ENCODE data around the gene NAV2. TPM values are rescaled to one million over a fixed set of nuclear protein-coding genes. Genes with fewer than 3 reads are reported as not detected.

Gene NAV2
- total RNA-seq, 1 donor from 2014 or later: 50.8 TPM

DNA sequence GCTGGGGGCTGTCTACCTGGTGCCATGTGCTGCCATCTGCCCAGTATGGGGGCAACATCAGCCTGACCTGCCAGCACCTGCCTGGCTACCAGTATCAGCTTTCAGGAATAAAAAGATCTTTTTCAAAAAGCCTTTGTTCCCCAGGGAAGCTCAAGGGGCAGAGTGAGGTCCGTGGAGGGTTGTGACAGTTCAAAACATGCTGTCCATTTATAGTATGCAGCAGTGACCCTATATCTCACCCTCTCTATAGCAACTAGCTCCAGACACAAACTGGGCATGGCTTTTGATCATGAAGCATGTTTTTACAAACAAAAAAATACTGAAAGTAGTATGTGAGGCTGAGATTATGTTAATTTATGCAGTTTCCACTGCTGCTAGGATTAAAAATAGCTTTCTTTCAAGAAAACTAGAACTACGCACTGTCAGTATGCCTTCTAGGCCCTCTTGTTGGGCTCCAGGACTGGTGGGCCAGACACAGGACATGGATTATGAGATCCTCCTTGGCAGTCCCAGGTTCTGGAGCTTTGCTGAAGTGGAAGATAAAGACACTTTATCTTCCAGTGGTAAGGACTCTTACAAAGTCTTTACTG is 23.4 kb downstream of the NAV2 start:
- DNase-seq (ENCODE audit: low spot score): no peak
- intact Hi-C loops (cut with DNase I): no loop called here

DNA sequence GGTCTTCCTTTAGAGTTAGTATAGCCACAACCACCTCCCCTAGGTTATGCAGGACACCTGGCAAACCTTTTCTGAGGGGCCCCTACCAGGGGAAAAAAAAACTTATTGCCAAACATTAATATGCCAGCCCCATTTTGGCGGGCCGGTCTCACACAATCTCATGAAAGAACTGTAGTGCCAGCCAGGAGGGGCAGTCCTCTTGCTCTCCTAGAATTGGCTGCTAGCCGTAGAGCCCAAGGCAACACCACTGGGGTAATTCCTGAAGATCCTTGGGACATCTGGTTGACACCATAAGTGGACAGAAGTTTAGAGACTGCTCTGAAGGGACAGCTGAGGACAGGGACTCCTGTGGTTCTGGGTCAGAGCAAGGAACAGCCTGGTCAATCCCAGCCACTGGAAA is 24.2 kb downstream of the NAV2 start:
- intact Hi-C loops (cut with DNase I): no loop called here
- no peak for DNase-seq (ENCODE audit: low spot score)

DNA sequence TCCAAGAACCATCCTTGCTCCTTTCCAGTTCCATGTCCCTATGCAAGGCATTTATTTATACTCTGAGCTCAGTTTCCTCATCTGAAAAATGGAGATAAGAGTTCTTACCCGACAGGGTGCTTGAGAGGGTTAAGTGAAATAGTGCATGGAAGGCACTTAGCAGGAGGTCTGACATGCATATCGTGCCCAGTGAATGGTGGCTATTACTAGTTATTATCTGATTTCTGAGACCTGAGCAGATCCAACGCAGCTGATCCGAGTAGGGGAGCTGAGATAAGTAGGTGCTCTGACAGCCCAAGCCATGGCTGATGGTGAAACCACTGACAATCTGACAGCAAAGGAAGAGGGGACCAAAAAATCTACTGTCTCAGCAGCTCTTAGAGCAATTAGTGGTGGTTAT is 24.9 kb downstream of the NAV2 start:
- DNase-seq (ENCODE audit: low spot score): no peak
- intact Hi-C loops (cut with DNase I): no loop called here

DNA sequence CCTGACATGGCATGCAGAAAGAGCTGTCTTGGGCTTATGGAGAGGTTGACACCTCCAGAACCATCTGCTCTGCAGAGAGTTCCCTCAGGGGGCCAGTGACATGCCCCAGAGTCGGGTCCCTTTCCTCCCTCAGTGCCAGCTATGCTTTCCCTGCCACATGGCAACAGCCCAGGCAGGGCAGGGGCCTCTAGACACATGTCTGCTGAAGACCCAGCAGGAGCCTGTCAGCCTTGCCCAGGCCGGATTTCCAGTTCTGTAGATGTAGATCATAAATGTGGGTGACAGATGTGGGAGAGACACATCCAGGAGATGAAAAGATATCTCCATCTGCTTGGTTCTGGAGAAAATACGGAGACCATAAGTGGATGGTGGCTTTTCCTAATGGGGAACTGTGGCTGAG is 25.5 kb downstream of the NAV2 start:
- intact Hi-C loops (cut with DNase I): no loop called here

DNA sequence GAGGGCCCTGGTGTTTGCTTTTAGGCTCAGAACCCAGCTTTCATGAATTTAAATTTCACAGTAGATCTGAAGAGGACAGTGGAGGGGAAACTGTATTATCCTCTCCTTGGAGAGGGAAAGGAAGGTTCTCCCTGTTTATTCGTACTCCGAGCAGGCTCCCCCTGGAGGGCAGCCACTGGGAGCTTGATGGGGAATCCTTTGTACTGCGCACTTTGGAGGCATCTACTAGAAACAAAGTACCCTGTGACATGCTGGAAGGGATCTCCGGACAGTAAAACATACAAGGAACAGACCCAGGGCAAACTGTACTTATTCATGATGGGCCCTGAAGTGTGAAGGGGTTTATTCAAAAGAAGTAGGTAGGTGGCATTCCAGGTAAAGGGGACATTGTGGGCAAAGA is 27.2 kb downstream of the NAV2 start:
- DNase-seq (ENCODE audit: low spot score): no peak
- intact Hi-C loops (cut with DNase I): no loop called here

More for the DNA sequence above, 25.5 kb downstream of the NAV2 start:
- DNase-seq (ENCODE audit: low spot score): no peak

DNA sequence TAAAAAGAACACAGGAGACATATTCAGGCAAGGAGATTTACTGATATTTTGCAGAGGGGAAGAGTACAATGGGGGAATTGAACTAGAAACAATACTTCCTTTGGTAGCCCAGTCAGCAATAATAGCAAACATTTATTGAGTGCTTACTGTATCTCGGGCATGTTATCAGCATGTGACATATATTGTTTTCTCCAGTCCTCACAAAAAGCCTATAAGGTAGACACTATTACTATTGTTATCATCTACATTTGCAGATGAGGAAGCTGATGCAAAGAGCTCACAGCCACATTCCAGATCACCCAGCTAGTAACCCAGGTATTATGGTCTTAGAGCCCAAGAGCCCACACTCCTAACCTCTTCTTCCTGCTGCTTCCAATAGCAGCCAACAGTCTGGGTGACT is 27.9 kb downstream of the NAV2 start:
- intact Hi-C loops (cut with DNase I): no loop called here
- no peak for DNase-seq (ENCODE audit: low spot score)

DNA sequence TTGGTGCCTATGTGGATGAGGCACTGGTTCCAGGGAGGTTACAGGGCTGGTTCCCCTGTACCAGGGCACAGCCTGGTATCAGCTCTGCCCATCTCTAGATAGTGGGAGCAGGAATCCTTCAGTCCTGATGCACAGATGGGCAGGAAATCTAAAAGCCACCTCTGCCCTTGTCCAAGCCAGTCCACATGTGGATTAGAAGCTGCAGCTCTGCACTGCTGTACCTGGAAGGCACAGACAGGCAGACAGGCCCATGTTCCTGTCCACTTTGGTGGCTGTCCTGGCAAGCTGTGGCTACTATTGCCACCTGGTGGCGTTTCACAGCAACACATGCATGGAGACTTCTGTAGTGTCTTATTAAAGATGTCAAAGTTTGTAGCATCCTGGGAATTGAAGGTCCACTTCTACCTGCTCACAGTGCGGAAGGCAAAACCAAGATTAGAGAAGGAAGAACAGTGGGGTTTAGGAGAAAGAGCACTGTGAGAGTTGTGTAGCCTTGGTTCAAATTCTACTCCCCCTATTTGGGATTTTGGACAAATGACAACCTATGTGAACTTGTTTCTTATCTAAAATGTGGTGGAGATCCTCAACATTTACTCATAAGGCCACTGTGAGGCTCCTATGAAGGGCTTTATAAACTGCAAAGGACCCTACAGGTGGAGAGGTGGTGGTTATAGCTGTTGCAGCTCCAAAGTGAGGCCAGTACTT is 30.1 kb downstream of the NAV2 start:
- peak; percentile 86 for DNase-seq (ENCODE audit: low spot score)
- intact Hi-C loops (cut with DNase I): loop anchor here (1.0 kb wide), 1 partner anchor 178 kb away; no protein-coding TSS in a partner anchor

DNA sequence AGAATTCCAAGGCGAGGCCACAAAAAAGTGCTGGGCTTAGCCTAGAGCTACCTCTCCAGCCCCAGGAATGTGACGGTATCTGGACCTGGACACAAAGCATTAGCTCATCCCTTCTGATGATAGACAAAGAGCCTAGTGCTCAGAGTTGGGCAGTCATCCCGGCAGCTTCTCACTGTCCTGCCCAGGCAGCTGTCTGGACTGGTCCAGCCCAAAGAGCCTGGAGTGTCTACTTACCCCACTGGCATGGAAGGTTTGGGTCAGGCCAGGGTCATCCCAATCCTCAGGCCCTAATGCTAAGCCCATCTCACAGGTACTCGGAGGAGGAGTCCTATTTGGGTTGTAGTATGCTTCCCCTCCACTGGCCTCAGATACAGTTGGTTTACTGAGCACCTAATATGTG is 31.0 kb downstream of the NAV2 start:
- intact Hi-C loops (cut with DNase I): no loop called here
- DNase-seq (ENCODE audit: low spot score): no peak

DNA sequence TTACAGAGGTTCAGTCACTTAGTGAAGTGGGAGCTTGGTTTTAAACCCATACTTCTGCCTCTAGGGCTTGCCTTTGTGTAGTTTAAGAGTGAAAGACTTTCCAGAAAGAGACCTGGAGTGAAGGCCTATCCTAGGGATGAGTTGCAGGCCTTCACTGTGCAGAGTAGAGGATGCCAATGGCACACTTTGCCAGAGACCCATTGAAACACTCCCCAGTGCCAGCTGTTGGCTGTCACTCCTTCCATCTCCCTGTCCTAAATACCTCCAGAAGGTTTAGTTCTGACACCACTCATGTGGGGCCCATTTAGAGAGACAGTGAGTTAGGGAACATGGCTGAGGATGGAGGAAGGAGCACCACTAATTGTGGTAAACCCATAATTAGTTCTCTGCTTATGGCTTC is 31.5 kb downstream of the NAV2 start:
- intact Hi-C loops (cut with DNase I): no loop called here
- no peak for DNase-seq (ENCODE audit: low spot score)

DNA sequence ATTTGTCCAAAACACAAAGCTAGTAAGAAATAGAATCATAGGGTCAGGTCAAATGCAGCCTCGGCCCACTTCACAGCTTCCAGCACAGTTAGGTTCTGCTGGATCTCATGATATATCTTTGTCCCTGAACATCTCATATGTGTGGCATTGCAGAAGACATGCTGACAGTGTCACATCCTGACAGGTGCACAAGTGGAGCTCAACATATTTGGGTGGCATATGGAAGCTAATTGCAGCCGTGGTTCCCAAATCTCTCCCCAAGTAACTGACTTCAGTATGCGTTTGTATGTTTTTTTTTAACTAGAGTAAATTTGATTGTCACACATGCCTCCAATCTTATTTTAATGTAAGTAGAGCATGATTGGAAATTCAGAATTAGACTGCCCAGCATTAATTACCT is 33.4 kb downstream of the NAV2 start:
- DNase-seq (ENCODE audit: low spot score): peak; percentile 33
- intact Hi-C loops (cut with DNase I): loop anchor here (2.0 kb wide), 1 partner anchor 157 kb away; no protein-coding TSS in a partner anchor

DNA sequence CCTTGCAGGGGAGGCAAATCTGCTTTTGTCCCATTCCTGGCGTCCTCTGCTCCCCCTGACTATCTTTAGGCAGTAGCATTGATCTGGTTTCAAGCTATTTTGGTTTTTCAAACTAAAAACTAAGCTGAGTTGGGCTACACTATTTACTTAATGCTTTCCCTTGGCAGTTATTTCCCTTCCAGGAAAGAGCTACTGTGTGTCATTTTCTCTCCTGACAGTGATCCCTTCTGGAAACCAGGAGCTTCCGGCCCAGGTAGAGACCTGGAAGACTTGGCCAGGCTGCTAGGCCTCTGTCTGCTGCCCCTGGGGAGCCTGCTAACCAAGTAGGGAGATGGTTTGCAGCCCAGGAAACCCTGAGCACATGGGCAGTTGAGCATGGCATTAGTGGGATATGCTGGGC is 35.0 kb downstream of the NAV2 start:
- DNase-seq (ENCODE audit: low spot score): no peak
- intact Hi-C loops (cut with DNase I): loop anchor here (2.0 kb wide), 1 partner anchor 155 kb away; no protein-coding TSS in a partner anchor

DNA sequence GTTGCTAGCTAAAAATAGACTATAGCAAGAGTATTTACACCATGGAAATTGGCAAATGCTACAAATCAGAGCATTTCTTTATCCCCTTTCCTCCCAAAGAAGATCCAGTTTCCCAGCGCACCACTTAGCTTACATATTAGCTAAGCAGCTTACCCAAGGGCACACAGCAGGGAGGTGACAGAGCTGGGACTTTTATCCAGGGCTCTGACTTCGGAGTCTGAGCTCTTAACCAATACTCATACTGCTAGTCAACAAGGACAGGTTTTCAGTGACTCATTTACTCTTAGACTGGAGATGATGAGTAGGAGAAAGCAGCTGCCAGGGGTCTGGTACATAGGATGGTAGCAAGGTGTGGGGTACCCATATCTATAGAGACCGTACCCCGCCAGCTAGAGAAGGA is 38.4 kb downstream of the NAV2 start:
- intact Hi-C loops (cut with DNase I): no loop called here
- DNase-seq (ENCODE audit: low spot score): no peak

DNA sequence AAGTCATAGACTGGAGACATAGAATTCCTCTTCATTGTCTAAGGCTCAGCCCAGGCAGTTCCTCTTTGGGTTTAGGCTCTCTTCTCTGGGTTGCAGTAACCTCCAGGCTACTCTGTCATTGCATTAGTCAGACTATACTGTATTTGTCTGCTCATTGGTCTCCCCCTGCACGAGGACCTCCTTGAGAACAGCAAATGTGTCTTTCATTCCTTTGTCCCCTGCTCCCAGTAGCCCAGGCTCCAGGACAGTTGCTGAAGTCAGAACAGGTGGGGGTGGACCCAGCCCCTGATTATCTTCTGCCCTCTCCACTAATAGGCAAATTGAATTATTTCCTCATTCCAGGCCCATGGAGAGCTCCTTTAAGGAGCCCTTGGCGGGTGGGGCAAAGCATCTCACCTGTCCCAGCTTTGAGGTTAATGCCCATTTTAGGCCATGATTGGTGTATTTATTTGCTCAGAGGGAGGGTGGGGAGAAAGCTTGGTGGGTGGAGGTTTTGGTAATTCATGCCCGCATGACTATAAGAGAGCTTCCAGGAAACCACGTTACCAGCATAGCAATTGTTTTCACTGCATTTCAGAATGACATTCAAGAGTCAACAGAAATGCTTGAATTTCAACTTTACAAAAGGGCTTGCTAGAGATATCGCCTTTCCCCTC is 40.9 kb downstream of the NAV2 start:
- intact Hi-C loops (cut with DNase I): no loop called here
- no peak for DNase-seq (ENCODE audit: low spot score)

DNA sequence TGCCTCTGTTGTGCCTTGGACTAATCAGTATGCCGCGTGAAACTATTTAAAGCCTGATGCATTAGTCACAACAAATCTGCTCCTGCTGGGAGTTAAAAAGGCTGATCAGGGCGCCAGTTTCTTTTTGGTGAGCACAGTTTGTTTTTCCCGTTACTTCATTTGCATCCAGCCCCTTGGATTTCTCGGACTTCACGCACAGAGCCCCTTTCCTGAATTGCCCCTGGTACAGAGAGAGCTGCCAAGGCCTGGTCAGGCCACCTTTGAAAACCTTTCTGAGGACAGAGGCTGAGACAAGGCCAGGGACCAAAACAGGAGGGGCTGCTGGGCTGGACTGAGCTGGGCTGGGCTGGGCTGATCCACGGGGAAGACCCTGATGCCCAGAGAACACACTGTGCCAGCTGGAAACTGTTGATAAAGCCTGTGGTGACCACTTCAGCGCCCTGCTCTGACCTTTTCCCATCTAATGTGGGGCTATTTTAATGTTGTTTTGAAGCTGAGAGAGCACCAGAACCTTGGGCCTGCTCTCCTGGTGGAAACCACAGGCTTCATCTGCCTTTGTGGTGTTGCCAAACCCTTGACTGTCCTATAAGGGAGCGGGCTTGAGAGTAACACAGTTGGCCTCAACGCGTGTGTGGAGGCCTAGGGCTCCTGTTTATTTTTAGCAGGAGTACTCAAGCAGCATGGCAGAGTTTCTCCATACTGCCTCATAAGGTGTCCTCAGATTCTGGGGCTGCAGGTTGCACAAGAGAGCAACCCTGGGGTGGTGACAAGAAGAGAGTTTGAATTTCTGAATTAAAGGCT is 44.2 kb downstream of the NAV2 start:
- no peak for DNase-seq (ENCODE audit: low spot score)
- intact Hi-C loops (cut with DNase I): no loop called here

DNA sequence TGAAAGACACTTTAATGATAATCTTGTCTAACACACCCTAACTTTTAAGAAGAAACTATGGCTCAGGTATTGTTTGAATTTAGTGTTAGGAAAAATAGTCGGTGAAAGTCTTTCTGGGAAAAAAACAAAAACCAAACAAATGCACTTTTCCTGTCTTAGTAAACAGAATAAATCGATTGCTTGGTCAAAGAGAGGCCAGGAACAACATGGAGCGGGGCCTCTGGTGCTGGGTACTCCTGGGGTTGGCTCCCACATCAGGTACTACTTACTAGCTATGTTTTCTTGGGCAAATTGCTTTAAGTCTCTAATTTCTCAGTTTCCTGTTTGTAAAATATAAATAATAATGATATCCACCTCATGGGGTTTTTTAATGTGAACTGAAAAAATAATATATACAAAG is 46.8 kb downstream of the NAV2 start:
- intact Hi-C loops (cut with DNase I): no loop called here
- DNase-seq (ENCODE audit: low spot score): no peak

DNA sequence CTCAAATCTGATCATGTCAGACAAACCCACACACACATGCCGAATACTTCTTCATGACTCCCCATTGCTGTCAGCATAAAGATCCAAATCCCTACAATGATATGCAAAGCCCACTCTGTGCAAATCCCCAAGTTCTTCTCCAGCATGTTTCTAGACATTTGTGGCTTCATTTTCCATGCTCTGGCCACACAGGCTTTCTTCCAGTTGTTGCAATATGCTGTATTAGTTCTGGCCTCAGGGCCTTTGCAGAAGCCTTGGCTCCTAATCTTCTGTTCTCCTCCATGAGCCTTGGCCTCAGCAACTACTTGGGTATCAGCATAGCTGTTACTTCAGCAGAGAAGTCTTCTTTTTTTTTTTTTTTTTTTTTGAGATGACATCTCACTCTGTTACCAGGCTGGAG is 49.6 kb downstream of the NAV2 start:
- intact Hi-C loops (cut with DNase I): no loop called here
- no peak for DNase-seq (ENCODE audit: low spot score)

DNA sequence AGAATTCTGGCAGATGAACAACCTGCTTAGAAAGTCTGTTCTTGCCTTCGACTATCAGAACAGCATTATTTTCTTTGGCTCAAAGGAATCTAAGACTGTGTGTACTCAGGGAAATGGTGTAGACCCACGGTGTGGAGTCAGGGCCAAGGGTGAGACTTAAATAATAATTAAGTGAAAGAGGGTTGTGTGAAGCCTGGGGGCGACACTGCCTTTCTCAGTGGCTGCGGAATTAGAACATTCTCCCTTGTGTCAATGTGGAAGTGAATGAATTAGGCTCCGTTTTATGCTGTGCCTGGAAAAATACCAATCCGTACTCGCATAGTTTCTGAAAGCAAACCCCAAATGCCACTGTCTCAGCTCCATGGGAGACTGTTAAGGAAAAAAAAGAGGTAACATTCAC is 50.7 kb downstream of the NAV2 start:
- intact Hi-C loops (cut with DNase I): no loop called here
- DNase-seq (ENCODE audit: low spot score): no peak

DNA sequence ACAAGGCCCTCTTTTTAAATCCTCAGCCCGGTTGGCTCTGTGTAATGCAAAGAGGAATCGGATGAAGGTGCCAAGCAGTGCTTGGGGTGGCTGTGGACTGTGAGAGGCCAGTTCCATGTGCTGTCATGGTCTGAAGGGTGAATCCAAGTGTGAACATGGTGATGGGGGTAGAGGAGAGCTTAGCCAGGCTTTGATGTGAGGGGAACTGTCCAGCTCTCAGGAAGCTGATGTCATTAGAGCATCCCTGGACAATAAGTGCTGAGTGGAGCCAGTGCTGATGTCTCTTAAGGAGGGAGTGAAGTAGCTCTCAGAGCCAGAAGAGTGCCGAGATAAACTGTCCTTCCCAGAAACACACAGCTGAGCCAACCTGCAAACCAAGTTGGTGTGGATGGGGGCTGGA is 53.6 kb downstream of the NAV2 start:
- intact Hi-C loops (cut with DNase I): no loop called here
- DNase-seq (ENCODE audit: low spot score): no peak

DNA sequence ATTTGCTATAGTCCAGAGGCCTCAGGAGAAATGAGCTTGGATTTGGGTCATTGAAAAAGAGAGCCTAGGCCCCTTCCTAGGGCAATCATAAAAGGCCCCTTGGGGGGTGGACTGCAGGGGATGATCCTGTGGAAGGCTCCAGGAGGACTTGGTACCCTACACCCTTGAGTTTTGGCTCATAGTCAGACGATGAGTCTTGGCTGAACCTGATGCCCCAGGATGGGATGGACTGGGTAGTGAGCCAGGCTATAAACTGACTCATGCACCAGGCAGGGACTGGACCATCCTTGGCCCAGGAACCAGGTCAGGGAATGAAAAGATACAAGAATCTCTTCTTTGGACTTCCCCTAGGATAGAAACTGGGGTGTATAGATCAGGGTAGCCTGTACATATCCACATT is 54.2 kb downstream of the NAV2 start:
- intact Hi-C loops (cut with DNase I): no loop called here
- no peak for DNase-seq (ENCODE audit: low spot score)

DNA sequence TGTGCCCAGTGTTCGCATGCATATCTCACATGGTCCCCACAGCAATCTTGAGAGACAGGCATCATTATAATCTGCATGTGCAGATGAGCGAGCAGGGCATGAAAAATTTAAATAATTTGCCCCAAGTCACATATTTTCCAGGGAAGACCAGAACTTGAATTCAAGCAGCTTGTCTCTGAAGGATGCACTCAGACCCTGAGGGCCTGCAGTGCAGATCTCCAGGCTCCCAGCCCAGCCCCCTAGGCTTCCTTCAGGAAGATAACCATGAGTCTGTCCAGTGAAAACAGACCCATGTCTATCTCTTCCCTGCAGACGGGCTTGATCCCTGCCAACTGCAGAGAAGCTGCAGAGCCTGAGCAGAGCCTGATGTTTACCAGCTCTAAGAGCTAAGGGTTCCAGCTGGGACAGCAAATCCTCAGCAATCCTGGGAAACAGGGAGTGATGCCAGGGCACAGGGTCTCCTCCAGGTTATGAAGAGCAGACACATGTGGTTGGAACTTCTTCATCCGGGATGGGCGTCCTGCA is 55.1 kb downstream of the NAV2 start:
- no peak for DNase-seq (ENCODE audit: low spot score)
- intact Hi-C loops (cut with DNase I): no loop called here

All from cardiac septum (tissue), 1 donor.